DMS53 treated with DMSO at 0.1 percent for 48 hours (cell line): ENCODE results near the gene KDM7A.

Experiments used
- DNase-seq: peaks from one replicate; lab custom pipeline; 2025; ENCODE audit not compliant: unreplicated experiment; lab: John Stamatoyannopoulos, UW

KDM7A gene, protein sequence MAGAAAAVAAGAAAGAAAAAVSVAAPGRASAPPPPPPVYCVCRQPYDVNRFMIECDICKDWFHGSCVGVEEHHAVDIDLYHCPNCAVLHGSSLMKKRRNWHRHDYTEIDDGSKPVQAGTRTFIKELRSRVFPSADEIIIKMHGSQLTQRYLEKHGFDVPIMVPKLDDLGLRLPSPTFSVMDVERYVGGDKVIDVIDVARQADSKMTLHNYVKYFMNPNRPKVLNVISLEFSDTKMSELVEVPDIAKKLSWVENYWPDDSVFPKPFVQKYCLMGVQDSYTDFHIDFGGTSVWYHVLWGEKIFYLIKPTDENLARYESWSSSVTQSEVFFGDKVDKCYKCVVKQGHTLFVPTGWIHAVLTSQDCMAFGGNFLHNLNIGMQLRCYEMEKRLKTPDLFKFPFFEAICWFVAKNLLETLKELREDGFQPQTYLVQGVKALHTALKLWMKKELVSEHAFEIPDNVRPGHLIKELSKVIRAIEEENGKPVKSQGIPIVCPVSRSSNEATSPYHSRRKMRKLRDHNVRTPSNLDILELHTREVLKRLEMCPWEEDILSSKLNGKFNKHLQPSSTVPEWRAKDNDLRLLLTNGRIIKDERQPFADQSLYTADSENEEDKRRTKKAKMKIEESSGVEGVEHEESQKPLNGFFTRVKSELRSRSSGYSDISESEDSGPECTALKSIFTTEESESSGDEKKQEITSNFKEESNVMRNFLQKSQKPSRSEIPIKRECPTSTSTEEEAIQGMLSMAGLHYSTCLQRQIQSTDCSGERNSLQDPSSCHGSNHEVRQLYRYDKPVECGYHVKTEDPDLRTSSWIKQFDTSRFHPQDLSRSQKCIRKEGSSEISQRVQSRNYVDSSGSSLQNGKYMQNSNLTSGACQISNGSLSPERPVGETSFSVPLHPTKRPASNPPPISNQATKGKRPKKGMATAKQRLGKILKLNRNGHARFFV

DNA sequence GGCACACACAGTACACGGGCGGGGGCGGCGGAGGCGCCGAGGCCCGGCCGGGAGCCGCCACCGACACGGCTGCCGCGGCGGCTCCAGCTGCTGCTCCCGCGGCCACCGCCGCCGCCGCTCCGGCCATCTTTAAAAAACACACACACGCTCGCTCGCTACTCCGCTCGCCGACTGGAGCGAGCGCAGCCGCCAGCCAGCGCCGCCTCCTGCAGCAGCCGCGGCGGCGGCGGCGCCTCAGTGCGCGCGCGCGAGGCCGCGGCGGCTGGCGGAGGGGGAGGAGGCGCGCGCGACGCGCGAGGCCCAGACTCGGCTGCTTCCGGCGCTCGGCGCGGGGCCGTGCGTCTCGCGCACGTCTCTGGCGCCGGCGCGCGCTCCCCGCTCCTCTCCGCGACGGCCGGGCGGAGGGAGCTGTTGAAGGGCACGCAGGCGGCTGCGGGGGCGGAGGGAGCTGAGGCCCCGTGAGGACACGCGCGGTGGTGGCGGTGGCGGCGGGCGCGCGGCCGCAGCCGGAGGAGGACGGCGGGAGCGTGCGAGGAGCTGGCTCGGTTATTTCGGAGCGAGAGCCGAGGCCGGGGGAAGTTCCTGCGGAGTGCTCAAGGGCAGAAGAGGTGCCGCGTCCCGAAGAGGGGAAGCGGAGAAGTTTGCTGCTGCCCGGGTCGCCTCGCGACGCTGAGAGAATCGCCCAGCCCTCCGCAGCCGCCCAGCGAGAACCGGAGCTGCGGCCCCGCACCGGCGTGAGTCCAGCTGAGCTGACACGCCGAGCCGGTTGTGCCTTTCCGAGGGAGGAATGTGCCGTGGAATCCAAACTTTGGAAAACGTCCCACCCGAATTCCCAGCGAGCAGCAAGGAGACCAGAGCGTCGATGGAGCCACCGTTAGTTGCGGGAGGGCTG, at the start of gene KDM7A:
Gene KDM7A (minus strand): TSS at position 173 of the 892 bp plus-strand sequence. CDS start 46 bp downstream, at position 127.
- peak; percentile 85 for DNase-seq

DNA sequence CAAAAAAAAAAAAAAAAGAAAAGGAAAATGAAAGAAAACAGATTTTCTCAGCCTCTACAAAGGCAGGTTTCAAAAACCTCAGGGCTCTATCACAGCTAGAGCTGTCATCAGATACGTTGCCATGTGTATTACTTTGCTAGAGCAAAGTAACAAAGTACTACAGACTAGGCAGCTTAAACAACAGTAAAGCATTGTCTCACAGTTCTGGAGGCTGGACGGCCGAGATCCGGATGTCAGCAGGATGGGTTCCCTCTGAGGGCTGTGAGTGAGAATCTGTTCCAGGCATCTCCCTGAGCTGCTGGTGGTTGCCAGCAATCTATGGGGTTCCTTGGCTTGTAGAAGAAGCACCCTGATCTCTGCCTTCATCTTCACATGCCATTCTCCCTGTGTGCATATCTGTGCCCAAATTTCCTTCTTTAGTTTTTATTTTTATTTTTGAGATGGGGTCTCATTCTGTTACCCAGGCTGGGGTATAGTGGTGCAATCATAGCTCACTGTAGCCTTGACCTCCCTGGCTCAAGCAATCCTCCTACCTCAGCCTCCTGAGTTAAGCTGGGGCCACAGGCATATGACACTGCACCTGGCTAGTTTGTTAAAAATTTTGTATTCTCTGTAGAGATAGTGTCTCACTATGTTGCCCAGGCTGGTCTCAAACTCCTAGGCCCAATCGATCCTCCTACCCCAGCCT, 48.9 kb upstream of the KDM7A start:
- DNase-seq = no peak

DNA sequence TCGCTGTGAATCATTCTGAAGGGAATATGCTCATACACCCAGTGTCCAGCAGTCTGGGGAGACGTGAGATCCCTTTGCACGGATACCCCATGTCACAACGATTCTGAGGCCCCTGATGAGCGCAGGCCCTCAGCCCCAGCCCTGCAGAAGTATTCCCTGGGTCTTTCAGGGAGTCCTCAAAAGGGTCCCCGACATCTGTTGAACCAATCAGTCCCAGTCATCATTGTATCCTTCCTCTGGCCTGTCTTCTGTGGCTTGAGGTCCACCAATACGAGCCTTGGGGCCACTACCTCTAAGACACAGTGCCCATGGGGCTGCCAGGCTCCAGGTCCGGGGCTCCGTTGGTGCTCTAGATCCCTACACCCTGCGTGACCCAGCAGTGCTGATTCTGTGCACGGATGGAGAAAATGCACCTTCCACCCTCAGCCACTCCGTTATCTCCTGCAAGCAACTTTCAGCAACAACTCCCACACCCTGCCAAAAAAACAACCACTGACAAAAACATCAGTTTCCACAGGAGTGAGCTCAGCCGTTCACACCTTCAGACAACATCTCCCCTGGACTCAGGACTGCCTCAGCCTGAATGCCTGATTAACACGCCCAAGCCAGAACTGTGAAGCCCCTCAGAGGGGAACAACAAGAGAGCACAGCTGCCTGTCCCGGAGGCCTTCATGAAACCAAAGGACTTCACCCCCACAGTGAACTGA, 46.9 kb upstream of the KDM7A start:
- no peak for DNase-seq

DNA sequence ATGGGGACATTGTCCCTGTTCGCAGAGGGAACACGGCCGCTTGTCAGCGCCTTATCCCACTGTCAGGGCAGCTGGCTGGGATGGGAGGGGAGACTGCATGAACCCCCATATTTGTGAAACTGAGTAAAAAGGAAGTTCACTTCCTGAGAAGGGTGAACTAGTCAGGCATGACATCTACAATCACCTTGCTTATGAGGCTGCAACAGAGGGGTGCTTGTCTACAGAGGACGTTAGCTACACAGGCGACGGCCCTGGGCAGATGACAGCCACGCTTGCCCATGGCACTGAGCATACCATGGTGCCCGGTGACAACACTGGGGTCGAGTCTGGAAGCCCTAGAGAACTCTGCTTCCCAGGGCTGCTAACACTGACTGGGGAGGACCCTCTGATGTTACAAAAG, 46.0 kb upstream of the KDM7A start:
- no peak for DNase-seq

DNA sequence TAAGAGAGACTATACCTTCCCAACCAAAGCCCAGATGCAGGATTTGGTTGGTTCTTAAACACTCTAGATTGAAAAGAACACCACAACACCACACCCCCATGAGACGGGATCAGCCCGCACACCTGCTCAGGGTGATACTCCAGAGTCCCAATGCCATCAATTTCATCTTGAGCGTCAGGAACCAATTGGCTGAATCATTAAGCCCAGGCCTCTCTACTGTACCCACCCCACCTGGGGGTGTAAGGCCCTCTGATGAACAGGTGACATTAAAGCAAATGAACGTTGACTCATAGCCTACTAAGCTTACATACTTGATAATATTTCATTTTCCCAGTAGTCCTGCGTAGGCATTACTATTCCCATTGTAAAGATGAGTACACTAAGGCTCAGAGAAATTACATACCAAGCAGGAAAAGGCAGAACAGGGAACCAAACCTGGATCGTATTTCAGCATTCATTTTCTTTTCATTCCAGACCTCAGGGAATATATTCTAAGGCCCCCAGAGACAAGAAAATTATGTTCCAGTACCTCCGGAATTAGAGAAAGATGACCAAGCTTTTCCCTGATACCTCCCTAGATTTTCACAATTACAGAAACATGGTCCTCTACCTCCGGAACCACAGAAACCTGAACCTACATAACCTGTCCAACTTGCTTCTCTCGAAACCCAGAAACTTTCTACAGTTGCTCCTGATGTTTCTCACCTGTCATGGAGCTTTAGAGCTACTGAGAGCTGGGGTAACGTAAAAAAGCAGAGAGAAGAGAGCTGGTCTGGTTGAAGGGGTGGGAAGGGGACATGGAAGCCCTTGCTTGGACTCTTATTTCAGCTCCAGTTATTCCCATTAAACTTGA, 43.1 kb upstream of the KDM7A start:
- no peak for DNase-seq

DNA sequence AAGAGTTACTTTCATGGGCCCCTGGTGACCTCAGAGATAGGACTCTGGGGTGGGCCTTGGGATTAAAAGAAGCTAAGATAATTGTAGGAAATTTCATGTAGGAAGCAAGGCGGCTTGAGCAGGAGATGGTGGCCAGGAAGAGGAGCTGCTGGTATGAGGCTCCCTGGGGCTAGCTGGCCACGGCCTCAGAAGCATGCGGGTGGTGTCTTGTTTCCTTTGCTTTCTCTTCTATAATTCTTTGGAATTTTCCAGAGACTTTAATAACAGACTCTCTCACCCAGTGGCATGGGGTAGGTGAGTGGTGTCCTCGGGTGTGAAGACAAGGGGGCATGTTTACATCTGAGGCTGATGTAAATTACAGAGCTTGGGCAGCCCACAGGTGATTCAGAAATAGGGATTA, 41.9 kb upstream of the KDM7A start:
- DNase-seq = no peak

DNA sequence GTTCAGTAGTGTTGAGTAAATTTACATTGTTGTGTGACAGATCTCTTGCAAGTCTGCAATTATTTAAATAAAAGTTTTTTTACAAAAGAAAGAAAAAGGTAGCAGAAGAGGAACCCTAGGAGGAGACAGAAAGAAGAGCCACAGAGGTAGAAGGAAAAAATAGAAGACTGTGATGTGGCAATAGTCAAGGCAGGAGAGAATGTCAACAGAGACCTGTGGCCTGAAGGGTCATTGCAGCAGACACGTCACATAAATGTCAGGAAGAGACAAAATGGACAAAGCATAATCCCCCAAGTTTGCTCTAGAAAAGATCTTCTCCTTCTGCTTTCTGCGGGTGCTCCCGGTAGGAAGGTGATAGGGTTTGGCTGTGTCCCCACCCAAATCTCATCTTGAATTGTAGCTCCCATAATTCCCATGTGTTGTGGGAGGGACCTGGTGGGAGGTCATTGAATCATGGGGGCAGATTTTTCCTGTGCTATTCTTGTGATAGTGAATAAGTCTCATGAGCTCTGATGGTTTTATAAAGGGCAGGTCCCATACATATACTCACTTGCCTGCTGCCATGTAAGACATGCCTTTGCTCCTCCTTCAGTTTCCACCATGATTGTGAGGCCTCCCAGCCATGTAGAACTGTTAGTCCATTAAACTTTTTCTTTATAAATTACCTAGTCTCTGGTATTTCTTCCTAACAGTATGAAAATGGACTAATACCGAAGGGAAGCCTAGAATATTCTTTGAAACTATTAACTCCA, 41.1 kb upstream of the KDM7A start:
- DNase-seq = no peak

DNA sequence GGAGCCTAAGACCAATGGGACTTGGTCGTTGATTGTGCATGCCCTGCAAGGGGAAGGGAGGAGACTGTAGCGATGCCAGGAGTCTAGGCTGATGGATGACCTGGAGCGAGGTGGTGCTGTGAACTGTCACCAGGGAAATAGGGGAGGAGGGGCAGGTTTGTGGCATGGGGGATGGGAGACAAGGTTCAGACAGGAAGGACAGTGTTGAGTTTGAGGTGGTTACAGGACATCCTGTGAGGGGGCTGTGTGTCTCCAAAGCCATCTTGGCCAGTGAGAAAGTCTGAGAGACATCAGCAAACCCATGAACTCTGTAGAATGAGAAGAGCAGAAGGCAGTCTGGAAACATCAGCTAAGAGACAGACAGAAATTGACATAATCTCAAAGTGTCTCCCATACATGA, 38.5 kb upstream of the KDM7A start:
- no peak for DNase-seq

DNA sequence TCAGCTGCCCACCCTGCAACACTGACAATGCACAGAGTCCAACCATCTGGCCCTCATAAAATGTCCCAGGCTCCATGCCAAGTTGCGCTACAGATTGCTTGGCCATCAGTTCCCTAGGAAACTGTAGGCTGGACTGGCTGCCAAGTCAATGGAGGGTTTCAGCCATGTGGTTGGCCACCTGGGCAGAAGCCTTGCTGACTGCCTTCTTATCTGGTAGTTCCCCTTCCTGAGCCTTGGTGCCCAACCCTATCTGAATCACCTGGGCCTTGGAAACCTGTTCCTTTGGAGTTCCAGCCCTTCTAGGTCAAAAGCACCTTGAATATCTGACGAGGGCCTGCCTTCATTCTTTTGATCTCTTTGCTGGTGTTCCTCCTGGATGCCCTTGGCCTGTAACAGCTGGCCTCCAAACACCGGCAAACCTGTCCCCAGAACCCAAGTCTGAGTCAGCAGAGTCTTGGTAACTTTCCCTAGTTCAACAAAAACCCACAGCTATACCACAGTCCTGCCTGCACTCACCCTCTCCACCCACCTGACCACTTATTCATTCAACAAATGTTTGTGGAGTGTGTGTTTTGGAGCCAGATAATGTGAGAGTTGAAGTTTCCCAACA, 37.4 kb upstream of the KDM7A start:
- no peak for DNase-seq

DNA sequence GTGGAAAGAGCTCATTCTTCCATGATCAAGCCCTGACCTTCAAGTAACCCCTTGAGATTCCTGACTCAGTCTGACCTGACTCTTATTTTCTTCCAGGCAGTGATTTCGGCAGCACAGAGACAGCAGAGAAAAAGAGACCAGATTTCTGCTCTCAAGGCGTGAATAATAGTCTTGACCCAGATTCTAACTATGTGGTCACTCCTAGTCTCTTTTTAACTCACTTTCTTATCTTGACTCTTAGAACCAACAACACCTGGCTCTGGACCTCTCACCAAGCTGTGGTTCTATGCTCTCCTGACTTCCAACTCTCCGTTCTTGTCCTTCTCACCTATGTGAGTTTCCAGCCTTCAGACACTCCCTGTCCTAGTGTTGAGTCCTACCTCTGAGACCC, 36.9 kb upstream of the KDM7A start:
- DNase-seq = no peak

DNA sequence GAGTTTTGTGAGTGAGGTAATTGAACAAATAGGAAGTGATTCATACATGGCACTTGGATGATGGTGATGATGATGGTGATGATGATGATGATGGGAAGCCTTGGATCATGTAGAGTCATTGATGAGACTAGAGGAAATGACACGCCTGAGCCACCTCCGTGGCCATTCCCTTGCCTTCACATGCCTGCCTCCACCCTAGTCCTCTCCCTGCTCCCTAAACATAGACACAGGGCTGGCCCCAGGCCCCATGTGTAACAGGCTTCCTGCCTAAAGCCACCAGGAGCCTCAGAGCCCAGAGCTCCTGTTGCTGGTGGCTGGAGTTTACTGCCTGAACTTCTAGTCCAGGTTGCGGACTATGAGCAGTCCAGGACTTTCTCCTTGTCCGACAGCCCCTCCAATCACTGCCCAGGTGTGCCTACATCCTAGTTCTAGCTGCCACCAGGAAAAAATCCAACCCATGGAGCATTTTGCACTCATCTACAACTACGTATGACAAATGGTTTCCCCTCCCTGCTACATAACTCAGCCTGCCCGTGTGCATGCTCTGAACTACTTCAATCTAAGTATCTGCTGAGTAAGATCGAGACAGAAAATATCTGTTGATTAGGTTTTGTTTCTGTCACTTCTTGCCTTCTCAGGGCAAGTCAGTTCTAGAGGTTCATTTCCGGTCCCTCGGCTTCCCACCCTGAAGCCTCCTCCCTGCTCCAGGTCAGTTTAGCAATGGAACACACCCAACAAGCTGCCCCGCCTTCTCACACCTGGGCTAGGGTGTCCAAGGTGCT, 35.5 kb upstream of the KDM7A start:
- DNase-seq = no peak

DNA sequence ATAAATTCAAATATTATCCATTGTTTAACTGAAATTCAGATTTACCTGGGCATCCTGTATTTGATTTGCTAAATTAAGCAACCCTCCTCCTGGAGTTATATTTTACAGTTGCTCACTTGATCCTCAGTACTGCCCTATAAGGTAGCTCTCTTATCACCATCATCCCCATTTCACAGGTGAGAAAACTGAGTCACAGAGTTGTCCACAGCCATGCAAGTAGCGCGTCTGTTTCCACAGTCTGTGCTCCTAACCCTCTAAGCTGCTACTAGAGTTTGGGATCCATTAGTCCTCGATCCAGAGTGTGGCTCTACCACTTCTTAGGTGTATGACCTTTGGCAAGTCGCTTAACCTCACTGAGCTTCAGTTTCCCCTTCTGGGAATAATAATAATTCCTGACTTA, 34.9 kb upstream of the KDM7A start:
- DNase-seq = no peak

DNA sequence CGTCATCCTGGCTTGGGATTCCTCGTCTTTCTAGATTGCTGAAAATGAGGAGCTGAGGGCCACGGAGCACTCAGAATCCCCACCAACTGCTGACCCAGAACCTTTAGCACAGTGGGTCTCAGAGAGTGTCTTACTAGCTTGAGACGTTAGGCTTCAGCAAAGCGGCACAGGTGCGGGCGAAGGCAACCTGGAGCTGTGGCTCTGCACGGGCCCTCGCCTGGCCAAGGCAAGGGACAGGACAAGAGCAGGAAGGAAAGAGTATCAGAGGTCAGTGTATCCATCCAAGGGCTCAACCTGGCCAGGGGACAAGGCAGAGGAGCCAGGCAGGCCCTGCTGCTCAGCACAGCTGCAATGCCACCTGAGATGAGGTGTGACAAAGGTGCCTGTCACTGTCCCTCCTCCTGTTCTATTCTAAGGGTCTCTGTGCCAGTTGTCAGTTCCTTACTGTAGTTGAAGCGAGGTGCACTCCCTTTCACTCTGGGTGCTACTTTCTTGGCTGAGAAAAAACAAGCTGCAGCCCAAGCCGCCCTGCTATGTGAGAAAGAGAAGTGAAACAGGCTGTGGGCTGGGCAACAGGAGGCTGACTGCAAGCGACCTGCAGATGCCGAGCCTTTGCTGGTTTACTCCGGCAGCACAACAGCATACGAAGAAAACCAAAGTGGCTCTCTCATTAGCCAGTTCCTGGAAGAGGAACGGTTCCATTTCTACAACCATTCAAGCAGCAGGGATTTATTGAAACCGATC, 33.3 kb upstream of the KDM7A start:
- DNase-seq = no peak

DNA sequence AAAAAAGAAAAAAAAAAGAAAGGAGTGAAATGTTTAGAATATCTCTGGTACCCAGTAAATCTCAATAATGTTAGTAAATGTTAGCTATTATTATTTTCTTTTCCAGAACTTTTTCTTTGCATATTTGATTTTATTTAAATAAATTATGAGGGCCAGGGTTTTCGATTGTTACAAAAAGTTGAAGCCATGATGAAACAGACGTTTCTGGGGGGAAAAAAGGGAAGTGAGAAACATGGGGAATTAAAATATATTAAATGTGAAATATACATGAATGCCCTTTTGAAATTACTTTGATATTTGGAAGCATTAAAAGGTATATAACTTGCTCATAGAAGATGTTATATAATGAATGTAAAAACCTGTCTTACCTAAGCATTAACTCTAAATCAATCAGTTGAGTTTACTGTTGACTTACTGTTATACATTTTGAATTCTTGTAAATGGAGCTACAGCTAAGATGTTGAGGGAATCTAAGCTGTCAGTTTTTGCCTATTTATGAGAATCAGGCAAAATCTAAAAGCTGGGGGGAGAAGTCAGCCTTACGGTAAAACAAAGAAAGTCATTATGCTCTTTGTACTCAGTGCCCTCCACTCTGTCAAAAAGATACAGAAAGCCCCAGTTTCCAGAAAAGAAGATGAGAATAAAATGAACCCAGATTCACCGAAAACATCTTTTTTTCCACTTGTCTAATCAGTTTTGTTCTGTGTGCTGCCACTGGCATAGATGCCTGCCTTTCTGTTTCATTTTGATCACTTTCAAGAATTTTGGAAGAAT, 30.0 kb upstream of the KDM7A start:
- no peak for DNase-seq

DNA sequence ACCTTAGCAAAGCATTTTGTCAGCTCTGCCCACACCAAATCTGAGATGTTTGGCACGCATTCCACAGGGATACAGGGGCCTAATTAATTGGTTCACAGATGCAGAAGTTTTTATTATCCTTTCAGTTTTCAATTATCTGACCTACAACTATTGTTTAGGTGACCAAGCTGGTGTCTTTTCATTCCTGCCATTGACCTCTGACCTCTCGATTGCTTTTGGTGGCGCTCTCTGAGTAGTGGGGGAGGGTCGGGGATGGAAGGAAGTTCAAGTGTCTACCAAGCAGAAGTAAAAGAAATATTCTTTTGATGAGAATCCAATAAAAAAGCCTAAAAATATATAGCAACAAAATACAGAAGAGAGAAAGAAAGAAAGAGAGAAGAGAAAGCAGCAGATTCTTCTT, 28.8 kb upstream of the KDM7A start:
- no peak for DNase-seq

DNA sequence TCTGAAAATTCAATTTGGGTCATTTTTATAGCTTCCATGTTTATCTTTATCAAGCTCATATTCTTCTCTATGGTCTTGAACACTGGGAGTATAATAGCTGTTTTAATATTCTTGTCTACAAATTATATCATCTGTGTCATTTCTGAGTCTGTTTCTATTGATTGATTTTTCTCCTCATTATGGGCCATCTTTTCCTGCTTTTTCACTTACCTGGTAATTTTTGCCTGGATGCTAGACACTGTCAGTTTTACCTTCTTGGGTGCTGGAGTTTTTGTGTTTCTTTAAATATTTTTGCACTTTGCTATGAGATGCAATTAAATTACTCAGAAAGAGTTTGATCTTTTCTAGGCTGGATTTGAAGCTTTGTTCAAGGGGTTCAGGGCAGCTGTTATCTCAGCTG, 26.8 kb upstream of the KDM7A start:
- no peak for DNase-seq
